Measurements from ENCODE around the gene ALDH1A1.

Gene ALDH1A1

DNA sequence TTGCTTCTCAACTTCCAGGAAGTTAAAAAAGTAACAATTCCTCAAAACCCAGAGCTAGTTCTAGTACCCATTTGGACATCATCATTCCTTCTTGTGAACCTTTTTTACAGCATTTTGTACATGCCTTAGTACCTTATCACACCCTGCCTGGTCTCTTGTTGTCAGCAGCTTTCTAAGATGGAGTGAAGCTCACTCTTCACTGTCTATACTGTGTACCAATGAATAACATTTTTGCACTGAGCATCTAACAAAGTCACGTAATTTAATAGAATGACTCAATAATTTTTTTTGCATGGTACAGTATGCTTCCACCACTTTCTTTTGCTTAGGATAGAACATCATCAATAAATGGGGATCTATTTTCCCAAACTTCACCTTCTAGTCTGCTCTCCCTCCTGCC, 29.8 kb downstream of the ALDH1A1 start:
- TF ChIP-seq TARDBP (IDR thresholded peaks at IDR 0.05) (no peak), SUZ12 (IDR thresholded peaks at IDR 0.05) (no peak), PKNOX1 (IDR thresholded peaks at IDR 0.05) (no peak), FOXM1 (IDR thresholded peaks at IDR 0.05; ENCODE audit: borderline replicate concordance) (no peak), LEF1 (IDR thresholded peaks at IDR 0.05; ENCODE audit: borderline replicate concordance) (no peak), FOXA1 (IDR thresholded peaks at IDR 0.05) (no peak)
- POLR2A ChIA-PET, result no interaction called here
- CTCF ChIA-PET, result no interaction called here
- DNase-seq (ENCODE audit: extremely low spot score), result no peak

DNA sequence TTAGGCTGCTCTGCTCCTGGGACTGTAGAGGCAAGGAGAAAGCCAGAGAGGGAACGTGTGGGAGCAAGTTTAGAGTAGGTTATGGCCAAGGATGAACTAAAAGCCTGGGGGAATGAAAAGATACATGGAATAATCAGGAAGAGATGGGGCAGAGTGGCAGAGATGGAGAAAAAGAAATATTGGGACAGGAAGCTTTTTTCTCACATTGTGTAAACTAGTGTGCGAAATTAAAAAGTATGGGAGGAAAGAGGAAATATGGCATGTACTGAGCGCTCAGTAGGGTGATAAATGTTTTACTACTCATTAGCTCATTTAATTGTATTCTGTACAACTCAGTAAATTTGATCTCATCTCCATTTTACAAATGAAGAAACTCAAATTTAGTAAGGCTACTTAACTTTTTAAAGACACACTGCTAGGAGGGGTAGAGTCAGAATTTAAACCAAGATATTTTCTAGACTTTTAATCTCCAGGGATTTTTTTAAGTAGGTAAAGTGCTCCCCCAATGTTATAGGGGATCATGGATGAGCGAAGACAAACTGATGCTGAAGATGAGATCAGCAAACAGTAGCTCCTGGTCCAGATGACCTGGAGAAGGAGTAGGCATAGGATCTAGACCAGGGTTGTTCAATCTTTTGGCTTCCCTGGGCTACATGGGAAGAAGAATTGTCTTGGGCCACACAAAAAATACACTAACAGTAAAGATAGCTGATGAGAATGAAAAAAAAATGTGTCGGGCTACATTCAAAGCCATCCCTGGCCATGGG, 30.8 kb downstream of the ALDH1A1 start:
- no peak for TF ChIP-seq FOXK2 (IDR thresholded peaks at IDR 0.05)
- TF ChIP-seq FOXM1 (IDR thresholded peaks at IDR 0.05; ENCODE audit: borderline replicate concordance), result no peak
- TF ChIP-seq L3MBTL2 (conservative IDR thresholded peaks at IDR 0.05), result no peak
- no peak for TF ChIP-seq PKNOX1 (IDR thresholded peaks at IDR 0.05)
- no peak for TF ChIP-seq LEF1 (IDR thresholded peaks at IDR 0.05; ENCODE audit: borderline replicate concordance)
- no peak for TF ChIP-seq SP1 (IDR thresholded peaks at IDR 0.05)
- TF ChIP-seq ARNT (IDR thresholded peaks at IDR 0.05), result no peak
- TF ChIP-seq CTBP1 (IDR thresholded peaks at IDR 0.05; ENCODE audit: borderline replicate concordance), result no peak
- TF ChIP-seq BHLHE40 (IDR thresholded peaks at IDR 0.05; ENCODE audit: borderline replicate concordance), result no peak
- no peak for TF ChIP-seq HDGF (IDR thresholded peaks at IDR 0.05; ENCODE audit: borderline replicate concordance)
- no peak for TF ChIP-seq ZNF384 (IDR thresholded peaks at IDR 0.05)
- no peak for TF ChIP-seq FOXA1 (IDR thresholded peaks at IDR 0.05)
- TF ChIP-seq SUZ12 (IDR thresholded peaks at IDR 0.05), result no peak
- TF ChIP-seq ELF4 (IDR thresholded peaks at IDR 0.05), result no peak
- no peak for TF ChIP-seq TARDBP (IDR thresholded peaks at IDR 0.05)
- POLR2A ChIA-PET, result no interaction called here
- CTCF ChIA-PET, result no interaction called here

GRCh38 chr9:72919246-72919945, 33.5 kb downstream of the ALDH1A1 start:
- TF ChIP-seq PKNOX1 (IDR thresholded peaks at IDR 0.05) (no peak), FOXA1 (IDR thresholded peaks at IDR 0.05) (no peak), CTBP1 (IDR thresholded peaks at IDR 0.05; ENCODE audit: borderline replicate concordance) (no peak), SUZ12 (IDR thresholded peaks at IDR 0.05) (no peak), FOXK2 (IDR thresholded peaks at IDR 0.05) (no peak), ELF4 (IDR thresholded peaks at IDR 0.05) (no peak), ZNF384 (IDR thresholded peaks at IDR 0.05) (no peak), HDGF (IDR thresholded peaks at IDR 0.05; ENCODE audit: borderline replicate concordance) (no peak), SP1 (IDR thresholded peaks at IDR 0.05) (no peak), L3MBTL2 (conservative IDR thresholded peaks at IDR 0.05) (no peak), TARDBP (IDR thresholded peaks at IDR 0.05) (no peak), LEF1 (IDR thresholded peaks at IDR 0.05; ENCODE audit: borderline replicate concordance) (no peak), FOXM1 (IDR thresholded peaks at IDR 0.05; ENCODE audit: borderline replicate concordance) (no peak), ARNT (IDR thresholded peaks at IDR 0.05) (no peak), NFRKB (IDR thresholded peaks at IDR 0.05) (no peak)
- ChIA-PET POLR2A (no interaction called here), CTCF (no interaction called here)
- DNase-seq (ENCODE audit: extremely low spot score), result no peak

More for the DNA sequence above, 30.8 kb downstream of the ALDH1A1 start:
- no peak for DNase-seq (ENCODE audit: extremely low spot score)

- DNase-seq (ENCODE audit: extremely low spot score), result no peak
- CTCF ChIA-PET, result no interaction called here
- POLR2A ChIA-PET, result no interaction called here
- TF ChIP-seq FOXK2 (IDR thresholded peaks at IDR 0.05), result no peak
- no peak for TF ChIP-seq TARDBP (IDR thresholded peaks at IDR 0.05)
- no peak for TF ChIP-seq ARNT (IDR thresholded peaks at IDR 0.05)
- TF ChIP-seq SP1 (IDR thresholded peaks at IDR 0.05), result no peak
- TF ChIP-seq CTBP1 (IDR thresholded peaks at IDR 0.05; ENCODE audit: borderline replicate concordance), result no peak
- no peak for TF ChIP-seq ZNF384 (IDR thresholded peaks at IDR 0.05)
- TF ChIP-seq HDGF (IDR thresholded peaks at IDR 0.05; ENCODE audit: borderline replicate concordance), result no peak
- TF ChIP-seq LEF1 (IDR thresholded peaks at IDR 0.05; ENCODE audit: borderline replicate concordance), result no peak
- no peak for TF ChIP-seq PKNOX1 (IDR thresholded peaks at IDR 0.05)
- TF ChIP-seq FOXA1 (IDR thresholded peaks at IDR 0.05), result no peak
- TF ChIP-seq SUZ12 (IDR thresholded peaks at IDR 0.05), result no peak
- no peak for TF ChIP-seq BHLHE40 (IDR thresholded peaks at IDR 0.05; ENCODE audit: borderline replicate concordance)
- TF ChIP-seq L3MBTL2 (conservative IDR thresholded peaks at IDR 0.05), result no peak
Observed at GRCh38 chr9:72917892-72918509, 34.9 kb downstream of the ALDH1A1 start.

- ChIA-PET CTCF (no interaction called here), POLR2A (no interaction called here)
- no peak for TF ChIP-seq SUZ12 (IDR thresholded peaks at IDR 0.05)
- no peak for TF ChIP-seq NFRKB (IDR thresholded peaks at IDR 0.05)
- no peak for TF ChIP-seq ARNT (IDR thresholded peaks at IDR 0.05)
- no peak for DNase-seq (ENCODE audit: extremely low spot score)
Observed at GRCh38 chr9:72915659-72916058, 37.2 kb downstream of the ALDH1A1 start.
